Osteocyte (in vitro differentiated cells): ENCODE results near the gene ATXN1. TPM values are rescaled to one million over a fixed set of nuclear protein-coding genes. Genes with fewer than 3 reads are reported as not detected.

Experiments used
- DNase-seq: peaks from one replicate; pipeline ENCODE4 v3.0.0; 2021; ENCODE audit warnings: mixed read lengths; ENCODE audit not compliant: unreplicated experiment; ENCODE audit errors: extremely low spot score
- H3K27ac Mint-ChIP-seq: one replicate; pipeline ENCODE4 v1.8.0; 2021; ENCODE audit warnings: mild to moderate bottlenecking, mixed read lengths; ENCODE audit not compliant: unreplicated experiment
- H3K27me3 Mint-ChIP-seq: one replicate; pipeline ENCODE4 v1.8.0; 2021; ENCODE audit warnings: mixed read lengths; ENCODE audit not compliant: unreplicated experiment
- H3K36me3 Mint-ChIP-seq: one replicate; pipeline ENCODE4 v1.8.0; 2021; ENCODE audit warnings: mixed read lengths; ENCODE audit not compliant: unreplicated experiment
- H3K4me1 Mint-ChIP-seq: one replicate; pipeline ENCODE4 v1.8.0; 2021; ENCODE audit warnings: mixed read lengths; ENCODE audit not compliant: unreplicated experiment
- H3K4me3 Mint-ChIP-seq: one replicate; pipeline ENCODE4 v1.8.0; 2021; ENCODE audit warnings: mild to moderate bottlenecking, moderate library complexity, mixed read lengths; ENCODE audit not compliant: unreplicated experiment
- H3K9me3 Mint-ChIP-seq: one replicate; pipeline ENCODE4 v1.8.0; 2021; ENCODE audit warnings: mixed read lengths; ENCODE audit not compliant: unreplicated experiment
- total RNA-seq: library from RNA; stranded (reverse); gene quantifications from 2 replicates; pipeline ENCODE4 v1.2.1, GENCODE V29; 2021
- TF ChIP-seq, protein P1 (sequence below): fragments of 200-600 bp; sonication (generic); IDR thresholded peaks from 2 replicates; pipeline ENCODE4 v1.5.0; 2021; ENCODE audit warnings: antibody characterized with exemption, mild to moderate bottlenecking, moderate library complexity

Gene ATXN1
- total RNA-seq, 1 donor from 2014 or later, result 54.4 TPM

DNA sequence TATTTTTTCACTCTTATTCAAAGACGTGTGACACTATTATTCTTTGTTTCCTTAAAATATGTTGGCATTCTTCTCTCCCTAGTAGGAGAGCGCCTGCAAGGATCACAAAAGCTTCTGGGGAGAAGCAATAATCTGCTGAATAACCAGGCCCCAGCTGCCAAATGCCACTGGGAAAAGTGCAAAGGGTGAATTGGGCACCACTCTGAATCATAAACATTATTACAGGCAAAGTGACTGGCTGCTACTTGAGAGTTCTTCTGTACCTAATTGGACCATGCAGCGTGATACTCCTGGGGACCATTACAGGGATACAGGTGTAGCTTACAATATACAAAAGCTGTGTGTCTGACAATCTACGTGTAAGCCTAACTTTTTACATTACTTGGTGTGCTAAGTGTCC lies 152.8 kb downstream of the ATXN1 start:
- Mint-ChIP-seq H3K4me1 (no peaks in the 10 kb centered on the region), H3K27me3 (no peaks in the 10 kb centered on the region), H3K9me3 (no peaks in the 10 kb centered on the region), H3K27ac (no peak overlapping the region), H3K36me3 (peaks cover 23% of the 10 kb centered on the region), H3K4me3 (no peak overlapping the region)
- no peak for DNase-seq
- TF ChIP-seq, protein P1, sequence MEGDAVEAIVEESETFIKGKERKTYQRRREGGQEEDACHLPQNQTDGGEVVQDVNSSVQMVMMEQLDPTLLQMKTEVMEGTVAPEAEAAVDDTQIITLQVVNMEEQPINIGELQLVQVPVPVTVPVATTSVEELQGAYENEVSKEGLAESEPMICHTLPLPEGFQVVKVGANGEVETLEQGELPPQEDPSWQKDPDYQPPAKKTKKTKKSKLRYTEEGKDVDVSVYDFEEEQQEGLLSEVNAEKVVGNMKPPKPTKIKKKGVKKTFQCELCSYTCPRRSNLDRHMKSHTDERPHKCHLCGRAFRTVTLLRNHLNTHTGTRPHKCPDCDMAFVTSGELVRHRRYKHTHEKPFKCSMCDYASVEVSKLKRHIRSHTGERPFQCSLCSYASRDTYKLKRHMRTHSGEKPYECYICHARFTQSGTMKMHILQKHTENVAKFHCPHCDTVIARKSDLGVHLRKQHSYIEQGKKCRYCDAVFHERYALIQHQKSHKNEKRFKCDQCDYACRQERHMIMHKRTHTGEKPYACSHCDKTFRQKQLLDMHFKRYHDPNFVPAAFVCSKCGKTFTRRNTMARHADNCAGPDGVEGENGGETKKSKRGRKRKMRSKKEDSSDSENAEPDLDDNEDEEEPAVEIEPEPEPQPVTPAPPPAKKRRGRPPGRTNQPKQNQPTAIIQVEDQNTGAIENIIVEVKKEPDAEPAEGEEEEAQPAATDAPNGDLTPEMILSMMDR, result no peak

- no peak for DNase-seq
- TF ChIP-seq, protein P1, result no peak
- Mint-ChIP-seq H3K27ac (no peak overlapping the region), H3K9me3 (no peaks in the 10 kb centered on the region), H3K27me3 (no peaks in the 10 kb centered on the region), H3K36me3 (peaks cover 19% of the 10 kb centered on the region), H3K4me3 (no peak overlapping the region), H3K4me1 (no peaks in the 10 kb centered on the region)
These were observed 159.2 kb downstream of the ATXN1 start for GRCh38 chr6:16602035-16602434.

GRCh38 chr6:16600701-16601100 lies 160.6 kb downstream of the ATXN1 start:
- no peak overlapping the region for H3K4me3 Mint-ChIP-seq
- H3K36me3 Mint-ChIP-seq, result peaks cover 16% of the 10 kb centered on the region
- no peaks in the 10 kb centered on the region for H3K9me3 Mint-ChIP-seq
- no peak for DNase-seq
- H3K4me1 Mint-ChIP-seq, result no peaks in the 10 kb centered on the region
- no peak overlapping the region for H3K27ac Mint-ChIP-seq
- TF ChIP-seq, protein P1, result no peak
- H3K27me3 Mint-ChIP-seq, result no peaks in the 10 kb centered on the region

DNA sequence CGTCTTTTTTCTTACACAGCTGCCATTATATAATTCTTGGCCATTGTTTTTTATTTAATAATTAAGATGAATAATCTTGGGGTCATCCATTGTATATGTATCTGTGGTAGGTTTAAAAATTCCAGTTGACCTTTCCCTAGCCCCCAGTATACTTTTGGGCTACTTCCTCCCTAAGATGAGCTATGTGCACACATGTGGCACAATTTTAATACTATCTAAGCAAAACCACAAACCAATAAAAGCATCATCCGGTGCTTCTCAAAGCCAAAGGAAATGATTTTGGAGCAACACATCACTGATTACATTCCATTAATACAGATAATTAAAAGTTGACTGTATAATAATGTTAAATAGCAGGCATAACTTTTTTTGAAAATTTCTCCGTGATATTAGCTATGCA lies 161.2 kb downstream of the ATXN1 start:
- no peaks in the 10 kb centered on the region for H3K4me1 Mint-ChIP-seq
- H3K9me3 Mint-ChIP-seq, result no peaks in the 10 kb centered on the region
- H3K27ac Mint-ChIP-seq, result no peak overlapping the region

DNA sequence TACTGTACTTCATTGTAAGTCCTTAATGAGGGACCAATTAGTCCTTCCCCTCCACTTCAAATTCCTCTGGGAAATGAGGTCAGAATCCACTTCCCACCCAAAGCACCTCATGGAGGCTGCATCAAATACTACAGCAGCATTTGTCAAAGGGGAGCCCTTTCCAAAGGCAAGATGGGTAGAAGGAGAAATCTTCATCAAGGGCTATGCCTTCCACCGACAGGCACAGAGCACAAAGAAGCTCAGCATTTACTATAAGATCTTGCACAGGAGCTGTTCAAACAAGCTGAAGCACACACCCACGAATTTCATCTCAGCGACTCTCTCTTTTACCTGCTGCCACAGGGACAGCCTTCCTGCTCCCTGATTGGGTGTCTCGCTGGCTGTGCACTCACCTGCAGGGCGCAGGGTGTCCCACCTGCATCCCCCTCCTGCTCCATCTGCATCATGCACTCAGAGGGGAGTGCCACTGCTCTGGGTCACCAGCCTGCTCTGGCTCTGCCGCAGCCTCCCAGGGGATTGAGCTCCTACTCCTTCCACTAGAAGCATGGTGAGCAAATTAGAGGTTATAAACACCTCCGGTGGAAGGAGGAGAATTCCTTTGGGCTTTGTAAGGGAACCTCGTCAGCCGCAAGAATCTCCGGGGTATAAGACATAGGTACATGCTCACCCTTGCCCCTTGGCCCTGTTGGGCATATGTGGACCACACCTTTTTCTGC lies 164.5 kb downstream of the ATXN1 start:
- TF ChIP-seq, protein P1, result no peak
- no peak overlapping the region for H3K27ac Mint-ChIP-seq
- H3K27me3 Mint-ChIP-seq, result no peaks in the 10 kb centered on the region
- no peak overlapping the region for H3K4me3 Mint-ChIP-seq
- H3K4me1 Mint-ChIP-seq, result no peaks in the 10 kb centered on the region
- no peak for DNase-seq
- H3K36me3 Mint-ChIP-seq, result peaks cover 3% of the 10 kb centered on the region
- H3K9me3 Mint-ChIP-seq, result no peaks in the 10 kb centered on the region

More for the DNA sequence above, 161.2 kb downstream of the ATXN1 start:
- TF ChIP-seq, protein P1, result no peak
- Mint-ChIP-seq H3K27me3 (no peaks in the 10 kb centered on the region), H3K36me3 (peaks cover 16% of the 10 kb centered on the region), H3K4me3 (no peak overlapping the region)
- DNase-seq, result no peak
